VCaP (cell line): Measurements from ENCODE around the gene GPR151.

Experiments used
- H3K27ac ChIP-seq: fragments of 450-650 bp; 2 replicates; pipeline ENCODE4 v1.5.1; 2017
- CTCF ChIP-seq: fragments of 450-650 bp; conservative IDR thresholded peaks from 2 replicates; pipeline ENCODE4 v1.5.1; 2017; ENCODE audit warnings: mild to moderate bottlenecking, moderate library complexity

Gene GPR151

GRCh38 chr5:146494656-146495055, 21.3 kb downstream of the GPR151 start:
- TF ChIP-seq CTCF: no peak
- H3K27ac ChIP-seq: no peak overlapping the region

GRCh38 chr5:146490089-146490843, 25.7 kb downstream of the GPR151 start:
- H3K27ac ChIP-seq: no peak overlapping the region
- no peak for TF ChIP-seq CTCF

GRCh38 chr5:146484714-146485391, 31.1 kb downstream of the GPR151 start:
- TF ChIP-seq CTCF: no peak
- H3K27ac ChIP-seq: peak overlapping the region; percentile 35; the same call in 1 of the 2 replicates

GRCh38 chr5:146482775-146483174, 33.2 kb downstream of the GPR151 start:
- no peak for TF ChIP-seq CTCF
- H3K27ac ChIP-seq: no peak overlapping the region

- H3K27ac ChIP-seq: no peak overlapping the region
- no peak for TF ChIP-seq CTCF
These were observed 40.1 kb downstream of the GPR151 start for GRCh38 chr5:146475906-146476305.

- H3K27ac ChIP-seq: no peak overlapping the region
- TF ChIP-seq CTCF: peak; percentile 19; the same call in 1 of the 2 replicates
These were observed 40.7 kb downstream of the GPR151 start for GRCh38 chr5:146475190-146475780.

GRCh38 chr5:146474065-146474464, 41.9 kb downstream of the GPR151 start:
- TF ChIP-seq CTCF: no peak
- no peak overlapping the region for H3K27ac ChIP-seq
